Activated gamma-delta T cell (primary cell): Measurements from ENCODE around the gene HOXA6.

Experiments used
- DNase-seq: peaks from one replicate; lab custom pipeline; 2025; lab: John Stamatoyannopoulos, UW

The HOXA6 gene

GRCh38 chr7:27107391-27108381, 39.9 kb downstream of the HOXA6 start:
- no peak for DNase-seq

- DNase-seq = no peak
Measured at GRCh38 chr7:27106901-27107240, 40.7 kb downstream of the HOXA6 start.

GRCh38 chr7:27106181-27106900, 41.2 kb downstream of the HOXA6 start:
- DNase-seq = no peak

- no peak for DNase-seq
Measured at GRCh38 chr7:27105301-27106031, 42.1 kb downstream of the HOXA6 start.

DNA sequence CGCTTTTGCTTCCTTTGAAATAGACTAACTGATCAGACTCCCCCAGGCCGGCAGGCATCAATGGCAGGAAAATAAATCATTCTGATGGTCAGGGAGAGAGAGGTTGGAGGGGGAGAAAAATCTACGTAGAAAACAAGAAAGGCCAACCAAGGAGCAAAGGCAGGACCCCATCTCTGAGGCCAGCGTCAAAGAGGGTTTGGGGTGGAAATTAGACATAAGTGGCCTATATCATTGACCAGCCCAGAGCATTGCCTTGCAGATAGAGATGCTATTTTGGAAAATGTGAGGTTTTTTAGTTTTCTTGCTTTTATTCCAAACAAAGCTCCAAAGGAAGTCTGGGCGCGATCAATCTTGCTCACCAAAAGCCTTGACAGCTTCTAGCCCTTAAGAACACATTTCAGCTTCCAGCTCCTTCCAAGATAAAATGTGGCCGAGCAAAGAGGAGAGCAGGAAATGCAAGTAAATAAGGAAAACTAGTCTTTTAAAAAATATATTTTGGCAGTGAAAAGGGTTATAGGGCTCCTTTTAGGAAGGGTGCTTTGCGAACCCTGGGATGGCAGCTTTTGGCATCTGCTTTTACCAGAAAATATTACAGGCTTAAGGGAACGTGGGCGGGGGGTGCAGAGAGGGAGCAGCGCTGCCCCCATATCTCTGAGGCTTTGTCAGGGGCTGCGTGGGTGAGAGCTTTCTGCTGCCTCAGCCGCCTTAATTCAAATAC, 43.1 kb downstream of the HOXA6 start:
- no peak for DNase-seq

DNA sequence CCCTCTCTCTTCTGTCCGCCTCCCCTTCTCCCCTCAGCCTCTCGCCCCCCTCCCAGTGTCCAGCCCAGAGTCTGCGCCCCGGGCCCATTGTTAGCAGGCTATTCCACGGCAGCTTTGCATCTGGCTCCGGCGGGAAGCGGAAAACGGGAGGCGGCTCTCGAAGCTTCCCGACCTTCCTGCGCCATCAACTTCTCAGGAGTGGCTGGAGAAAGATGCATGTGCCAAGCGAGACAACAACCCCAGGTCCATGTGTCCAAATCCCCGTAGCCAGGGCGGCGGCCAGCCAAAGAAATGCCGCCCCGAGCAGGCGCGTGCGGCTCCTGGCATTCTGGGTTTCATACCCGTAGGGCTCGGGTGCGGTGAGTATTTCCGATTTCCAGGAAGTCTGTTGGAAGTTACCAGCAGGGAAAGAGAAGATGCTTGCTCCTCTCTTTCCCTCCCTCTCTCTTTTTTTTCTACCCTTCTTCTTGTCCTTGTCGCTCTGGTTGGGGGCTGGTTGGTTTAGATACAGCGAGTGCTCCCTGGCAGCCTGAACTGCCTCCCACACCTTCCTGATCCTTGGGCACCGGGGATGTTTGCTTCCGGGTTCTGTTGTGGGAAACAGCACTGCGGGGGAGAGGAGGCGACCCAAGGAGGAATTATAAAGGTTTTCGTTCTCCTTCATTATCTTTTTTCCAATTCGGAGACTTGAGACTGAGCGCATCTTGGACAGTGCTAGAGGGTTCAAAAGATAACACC, 43.9 kb downstream of the HOXA6 start:
- no peak for DNase-seq

GRCh38 chr7:27102581-27103442, 44.8 kb downstream of the HOXA6 start, which contains the start of gene HOXA2:
TSS of gene HOXA2 (minus strand) at chr7:27102683. CDS start at chr7:27102500, 183 bp downstream.
- no peak for DNase-seq

DNA sequence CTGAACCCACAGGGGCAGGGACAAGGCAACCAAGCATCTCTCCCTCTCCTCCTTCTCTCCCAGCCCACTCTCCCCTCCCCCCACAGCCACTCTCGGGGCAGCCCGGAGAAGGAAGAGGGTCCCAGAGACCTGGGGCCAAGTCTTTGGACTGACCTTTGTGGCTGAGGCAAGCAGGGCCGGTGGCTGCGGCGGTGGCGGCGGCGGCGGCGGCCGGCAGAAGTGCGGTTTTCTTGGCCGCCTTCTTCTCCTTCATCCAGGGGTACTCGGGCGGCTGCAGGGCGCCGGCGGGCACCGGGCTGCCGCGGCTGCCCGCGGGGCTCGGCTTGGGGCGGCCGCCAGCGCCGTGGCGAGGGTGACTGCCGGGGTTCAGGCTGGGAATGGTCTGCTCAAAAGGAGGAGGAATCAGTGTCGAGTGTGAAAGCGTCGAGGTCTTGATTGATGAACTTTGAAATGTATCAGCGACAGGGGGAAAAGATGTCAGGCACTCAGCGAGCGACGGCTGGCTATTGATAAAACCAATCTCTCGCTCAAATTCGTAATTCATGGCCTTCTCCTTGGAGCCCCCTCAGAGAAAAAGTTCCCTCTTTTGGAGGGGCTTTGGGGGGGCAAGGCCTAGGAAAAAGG, 45.5 kb downstream of the HOXA6 start:
- DNase-seq = no peak

GRCh38 chr7:27101171-27101956, 46.2 kb downstream of the HOXA6 start:
- no peak for DNase-seq

GRCh38 chr7:27100694-27101170, 46.8 kb downstream of the HOXA6 start:
- DNase-seq = no peak

GRCh38 chr7:27099453-27100370, 47.9 kb downstream of the HOXA6 start:
- DNase-seq = no peak

DNA sequence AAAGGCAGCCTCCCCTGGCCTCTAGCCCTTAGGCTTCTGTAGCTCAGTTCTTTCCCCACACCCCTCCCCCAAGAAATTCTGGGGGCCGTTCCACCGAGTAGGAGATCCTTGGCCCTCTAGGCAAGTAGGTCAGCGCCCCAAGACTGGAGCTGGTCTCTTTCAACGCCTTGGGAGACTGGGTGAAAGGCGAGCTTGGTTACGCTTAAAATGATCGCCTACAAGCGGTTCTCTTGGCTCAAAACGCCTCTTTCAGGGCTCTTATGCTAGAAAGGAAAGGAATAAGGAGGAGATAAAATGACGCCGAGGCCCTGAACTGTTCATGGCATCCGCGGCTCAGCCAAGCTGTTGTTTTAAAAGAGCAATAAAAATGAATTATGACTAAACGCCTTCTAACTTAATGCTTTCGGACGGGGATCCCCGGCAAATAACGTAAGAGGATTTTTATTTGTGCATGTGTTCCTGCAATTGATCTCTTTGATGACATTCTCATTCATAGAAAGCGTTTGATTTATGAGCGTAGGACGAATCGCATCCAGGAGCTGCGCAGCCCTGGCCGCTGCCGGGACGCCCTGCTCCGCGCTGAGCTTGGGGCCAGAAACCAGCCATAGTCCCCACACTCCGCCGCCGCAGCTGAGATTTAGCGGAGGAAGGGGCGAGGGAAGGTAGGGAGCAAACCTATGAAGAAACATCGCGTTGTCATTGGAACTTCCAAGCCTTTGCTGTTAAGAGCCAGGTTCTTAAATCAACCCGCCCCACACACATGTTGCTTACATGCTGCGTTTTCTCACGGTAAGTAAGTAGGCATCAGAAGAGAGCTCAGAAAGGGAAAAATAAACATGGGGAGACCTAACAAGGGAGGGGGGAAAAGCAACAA, 48.8 kb downstream of the HOXA6 start:
- no peak for DNase-seq

DNA sequence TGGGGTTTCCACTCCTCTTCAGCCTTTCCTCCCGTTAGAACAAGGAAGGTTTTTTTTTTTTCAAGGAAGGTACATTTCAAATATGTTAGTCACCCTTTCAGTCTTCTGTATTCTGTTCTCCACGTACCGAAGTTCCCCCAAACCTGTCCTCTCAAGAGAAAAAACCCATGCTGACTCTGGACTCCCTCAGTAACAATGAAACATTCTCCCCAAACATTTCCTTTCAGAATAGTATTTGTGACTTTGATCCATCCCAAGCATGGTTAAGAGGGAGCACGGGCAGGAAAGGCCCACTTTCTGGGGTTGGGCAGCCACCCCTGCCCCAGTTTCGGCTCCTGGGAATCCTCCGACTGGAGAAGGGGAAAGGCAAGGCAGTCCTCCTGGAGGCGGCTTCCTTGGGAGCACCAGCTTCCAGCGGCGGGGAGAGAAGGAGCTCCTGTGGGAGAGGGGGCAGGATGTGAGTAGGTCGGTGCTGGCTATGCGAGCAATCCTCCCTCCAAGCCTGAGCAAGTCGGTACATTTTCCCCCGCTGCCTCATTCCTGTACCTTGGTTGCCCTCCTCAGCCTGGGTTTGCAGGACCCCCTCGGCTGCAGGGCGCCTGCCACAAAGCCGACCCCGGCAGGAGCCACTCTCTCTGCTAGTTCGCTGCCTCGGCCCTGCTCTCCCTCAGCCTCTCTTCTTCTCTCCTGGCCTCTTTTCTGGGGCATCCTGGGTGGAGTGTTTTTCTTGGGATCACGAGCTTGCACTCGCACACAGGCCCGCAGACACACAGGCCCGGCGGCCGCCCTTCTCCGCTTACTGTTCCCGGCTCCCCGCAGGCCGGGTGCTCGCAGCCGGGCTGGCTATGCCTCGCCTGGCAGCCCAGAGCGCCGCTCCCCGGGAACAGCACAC, 49.6 kb downstream of the HOXA6 start:
- DNase-seq = no peak

- no peak for DNase-seq
Measured at GRCh38 chr7:27096768-27097514, 50.6 kb downstream of the HOXA6 start.
